CD14-positive monocyte (primary cell): Measurements from ENCODE around the gene UBE2H. TPM values are rescaled to one million over a fixed set of nuclear protein-coding genes. Genes with fewer than 3 reads are reported as not detected.

Experiments used
- DNase-seq, 3 donors: peaks; one replicate each; pipeline ENCODE4 v3.0.0-alpha.2; 2011 to 2022
- H2AFZ ChIP-seq: 2 replicates; pipeline ENCODE4 v1.6.0; 2012; ENCODE audit warnings: mild to moderate bottlenecking, low read depth, low read length, inconsistent platforms; ENCODE audit not compliant: insufficient read depth, poor library complexity, severe bottlenecking
- H3K27ac ChIP-seq, 2 donors: 1 replicate in 1 of 2; 2 replicates in 1 of 2; pipeline ENCODE4 v1.5.1; 2012 to 2013; ENCODE audit warnings: low read length in 2 of 2, control low read depth in 1 of 2, inconsistent platforms in 1 of 2, low read depth in 1 of 2, mild to moderate bottlenecking in 1 of 2
- H3K27me3 ChIP-seq, 2 donors: one replicate each; pipeline versions ENCODE4 v1.6.0 to v1.6.1; 2011 to 2013; ENCODE audit warnings: low read length in 2 of 2; ENCODE audit not compliant: control insufficient read depth in 2 of 2, insufficient read depth in 2 of 2
- H3K36me3 ChIP-seq, 2 donors: replicated peaks in 1 of 2; 1 replicate in 1 of 2; 2 replicates in 1 of 2; pipeline versions ENCODE4 v1.5.1 to v1.6.1; 2012 to 2013; ENCODE audit warnings: low read length in 2 of 2, control low read depth in 1 of 2, inconsistent platforms in 1 of 2, mild to moderate bottlenecking in 1 of 2; ENCODE audit not compliant: insufficient read depth in 2 of 2, control insufficient read depth in 1 of 2
- H3K4me1 ChIP-seq, 2 donors: 1 replicate in 1 of 2; 2 replicates in 1 of 2; pipeline versions ENCODE4 v1.5.1 to v1.6.1; 2012 to 2013; ENCODE audit warnings: low read length in 2 of 2, control low read depth in 1 of 2, inconsistent platforms in 1 of 2, mild to moderate bottlenecking in 1 of 2, moderate library complexity in 1 of 2; ENCODE audit not compliant: insufficient read depth in 2 of 2, control insufficient read depth in 1 of 2
- H3K4me2 ChIP-seq: replicated peaks from 2 replicates; pipeline ENCODE3; 2012; ENCODE audit warnings: low read length, moderate library complexity, mild to moderate bottlenecking; ENCODE audit not compliant: poor library complexity, severe bottlenecking; ENCODE audit errors: extremely low read depth
- H3K4me3 ChIP-seq, 3 experiments: fragments of 200-600 bp in 1 of 3; sonication (generic) in 1 of 3; replicated peaks in 1 of 3; 1 replicate in 2 of 3; 2 replicates in 1 of 3; pipeline ENCODE4 v1.5.1; 2011 to 2013; ENCODE audit warnings: low read length in 3 of 3, mild to moderate bottlenecking in 3 of 3, control low read depth in 2 of 3, low read depth in 2 of 3, inconsistent platforms in 1 of 3, moderate library complexity in 1 of 3
- H3K79me2 ChIP-seq: 2 replicates; pipeline ENCODE4 v1.6.0; 2012; ENCODE audit warnings: mild to moderate bottlenecking, control low read depth, inconsistent platforms, low read length, moderate library complexity; ENCODE audit not compliant: insufficient read depth
- H3K9ac ChIP-seq: 2 replicates; pipeline ENCODE4 v1.6.0; 2017; ENCODE audit warnings: low read length, mild to moderate bottlenecking; ENCODE audit not compliant: insufficient read depth, poor library complexity, severe bottlenecking
- H3K9me3 ChIP-seq, 2 donors: replicated peaks in 1 of 2; 1 replicate in 1 of 2; 2 replicates in 1 of 2; pipeline versions ENCODE4 v1.5.1 to v1.6.1; 2012 to 2013; ENCODE audit warnings: low read length in 2 of 2, control low read depth in 1 of 2; ENCODE audit not compliant: control insufficient read depth in 1 of 2, insufficient read depth in 1 of 2
- H4K20me1 ChIP-seq: 2 replicates; pipeline ENCODE4 v1.6.0; 2012; ENCODE audit warnings: mild to moderate bottlenecking, low read length, control low read depth, moderate library complexity; ENCODE audit not compliant: insufficient read depth
- H3K27ac Mint-ChIP-seq, 7 donors: one replicate each; pipeline ENCODE4 v1.8.0; 2020; ENCODE audit warnings: mild to moderate bottlenecking in 7 of 7, mixed read lengths in 7 of 7, moderate library complexity in 6 of 7, inconsistent platforms in 2 of 7
- H3K27me3 Mint-ChIP-seq, 3 donors: one replicate each; pipeline ENCODE4 v1.8.0; 2021 to 2022; ENCODE audit warnings: low read depth in 3 of 3, mild to moderate bottlenecking in 3 of 3, mixed read lengths in 3 of 3, moderate library complexity in 3 of 3, inconsistent platforms in 1 of 3
- H3K36me3 Mint-ChIP-seq, 2 donors: one replicate each; pipeline ENCODE4 v1.8.0; 2020; ENCODE audit warnings: mixed read lengths in 2 of 2, inconsistent platforms in 1 of 2, mild to moderate bottlenecking in 1 of 2
- H3K4me1 Mint-ChIP-seq: one replicate; pipeline ENCODE4 v1.8.0; 2020; ENCODE audit warnings: mild to moderate bottlenecking, mixed read lengths
- H3K4me3 Mint-ChIP-seq, 2 donors: one replicate each; pipeline ENCODE4 v1.8.0; 2020; ENCODE audit warnings: mild to moderate bottlenecking in 2 of 2, mixed read lengths in 2 of 2, moderate library complexity in 1 of 2
- H3K9me3 Mint-ChIP-seq, 7 donors: one replicate each; pipeline ENCODE4 v1.8.0; 2020 to 2022; ENCODE audit warnings: mixed read lengths in 7 of 7, mild to moderate bottlenecking in 6 of 7, moderate library complexity in 6 of 7, inconsistent platforms in 2 of 7
- WGBS: methylation state at CpG from one replicate; pipeline ENCODE4 v1.1.5; 2013; ENCODE audit warnings: missing lambda C conversion rate; ENCODE audit not compliant: insufficient coverage; 5-methylcytosine and 5-hydroxymethylcytosine counted together
- intact Hi-C, 2 donors: fragments of 100-400 bp; cut with micrococcal nuclease; formaldehyde crosslinking; loops; one replicate each; pipeline versions ENCODE4 v1.15.0 to v1.15.1; 2023
- polyA plus RNA-seq, 3 donors: library from polyadenylated mRNA; depleted of rRNA in 1 of 3; unstranded in 2 of 3; stranded (reverse) in 1 of 3; fragments of 300-500 nt in 2 of 3; fragments of >200 nt in 1 of 3; fragmentation: Illumina TruSeq in 2 of 3; gene quantifications; 1 replicate in 2 of 3; 2 replicates in 1 of 3; pipeline ENCODE4 v1.2.3, GENCODE V29; 2012 to 2021
- TF ChIP-seq, protein P1 (sequence below): fragments of 200-600 bp; IDR thresholded peaks from one replicate; pipeline ENCODE4 v1.8.0; 2022; ENCODE audit warnings: antibody characterized with exemption, mild to moderate bottlenecking

The UBE2H gene
- polyA plus RNA-seq, 3 donors: 12.6 to 26.0 (median 16.0) TPM

DNA sequence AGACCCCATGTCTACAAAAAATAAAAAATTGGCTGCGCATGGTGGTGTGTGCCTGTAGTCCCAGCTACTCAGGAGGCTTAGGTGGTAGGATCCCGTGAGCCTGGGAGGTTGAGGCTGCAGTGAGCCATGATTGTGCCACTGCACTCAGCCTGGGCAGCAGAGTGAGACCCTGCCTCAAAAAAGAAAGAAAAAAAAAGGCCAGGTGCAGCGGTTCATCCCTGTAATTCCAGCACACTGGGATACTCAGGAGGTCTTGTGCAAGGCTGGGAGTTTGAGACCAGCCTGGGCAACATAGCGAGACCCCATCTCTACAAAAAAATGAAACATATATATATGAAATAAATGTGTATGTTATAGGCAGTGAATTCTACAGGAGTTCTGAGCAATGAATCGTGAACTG lies 44.5 kb upstream of the UBE2H start:
- intact Hi-C loops: no loop called here
- no peaks in the 10 kb centered on the region for H3K36me3 Mint-ChIP-seq
- no peak overlapping the region for H3K4me3 ChIP-seq
- no peak overlapping the region for H3K27ac ChIP-seq
- H3K4me1 Mint-ChIP-seq: no peaks in the 10 kb centered on the region
- H3K4me3 Mint-ChIP-seq: no peak overlapping the region
- no peaks in the 10 kb centered on the region for H3K79me2 ChIP-seq
- no peaks in the 10 kb centered on the region for H3K4me1 ChIP-seq
- H3K27ac Mint-ChIP-seq: no peak overlapping the region
- 96% methylated on average over 3 of the region's 5 CpGs for WGBS
- H3K27me3 ChIP-seq: no peaks in the 10 kb centered on the region
- no peaks in the 10 kb centered on the region for H4K20me1 ChIP-seq
- TF ChIP-seq, protein P1, sequence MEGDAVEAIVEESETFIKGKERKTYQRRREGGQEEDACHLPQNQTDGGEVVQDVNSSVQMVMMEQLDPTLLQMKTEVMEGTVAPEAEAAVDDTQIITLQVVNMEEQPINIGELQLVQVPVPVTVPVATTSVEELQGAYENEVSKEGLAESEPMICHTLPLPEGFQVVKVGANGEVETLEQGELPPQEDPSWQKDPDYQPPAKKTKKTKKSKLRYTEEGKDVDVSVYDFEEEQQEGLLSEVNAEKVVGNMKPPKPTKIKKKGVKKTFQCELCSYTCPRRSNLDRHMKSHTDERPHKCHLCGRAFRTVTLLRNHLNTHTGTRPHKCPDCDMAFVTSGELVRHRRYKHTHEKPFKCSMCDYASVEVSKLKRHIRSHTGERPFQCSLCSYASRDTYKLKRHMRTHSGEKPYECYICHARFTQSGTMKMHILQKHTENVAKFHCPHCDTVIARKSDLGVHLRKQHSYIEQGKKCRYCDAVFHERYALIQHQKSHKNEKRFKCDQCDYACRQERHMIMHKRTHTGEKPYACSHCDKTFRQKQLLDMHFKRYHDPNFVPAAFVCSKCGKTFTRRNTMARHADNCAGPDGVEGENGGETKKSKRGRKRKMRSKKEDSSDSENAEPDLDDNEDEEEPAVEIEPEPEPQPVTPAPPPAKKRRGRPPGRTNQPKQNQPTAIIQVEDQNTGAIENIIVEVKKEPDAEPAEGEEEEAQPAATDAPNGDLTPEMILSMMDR: no peak
- H3K9ac ChIP-seq: no peak overlapping the region
- no peak for DNase-seq
- H3K4me2 ChIP-seq: no peak overlapping the region
- H2AFZ ChIP-seq: no peak overlapping the region
- H3K36me3 ChIP-seq: no peaks in the 10 kb centered on the region
- H3K9me3 ChIP-seq: no peaks in the 10 kb centered on the region
- H3K27me3 Mint-ChIP-seq: peaks cover under 1 to 6% (median 5%) of the 10 kb centered on the region in 3 donors
- H3K9me3 Mint-ChIP-seq: peaks cover 0 to 4% (median 0%) of the 10 kb centered on the region in 7 donors

DNA sequence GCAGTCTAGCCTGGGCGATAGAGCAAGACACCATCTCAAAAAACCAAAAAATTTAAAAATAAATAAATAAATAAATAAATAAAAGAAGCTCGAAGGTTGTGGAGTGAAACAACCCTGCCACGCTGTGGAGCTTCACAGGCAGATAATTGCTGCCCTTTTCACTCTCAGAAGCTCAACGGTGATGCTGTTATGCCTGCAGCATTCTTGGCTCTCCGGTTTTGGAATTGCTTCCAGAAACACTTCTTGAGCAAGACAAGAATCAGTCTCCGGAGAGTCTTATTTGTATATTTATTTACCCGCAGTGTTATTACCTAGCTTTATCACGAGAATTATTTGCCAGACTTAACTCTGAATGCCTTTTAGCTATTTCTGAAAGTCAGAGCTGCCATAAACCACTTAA lies 40.5 kb upstream of the UBE2H start:
- peaks cover 3 to 9% (median 4%) of the 10 kb centered on the region in 3 donors for H3K27me3 Mint-ChIP-seq

More for the DNA sequence above, 40.5 kb upstream of the UBE2H start:
- no peaks in the 10 kb centered on the region for H3K4me1 Mint-ChIP-seq
- Histone ChIP-seq H3K27me3 (no peaks in the 10 kb centered on the region), H3K4me2 (no peak overlapping the region), H3K79me2 (no peaks in the 10 kb centered on the region), H3K27ac (no peak overlapping the region), H2AFZ (no peak overlapping the region), H3K36me3 (no peaks in the 10 kb centered on the region), H4K20me1 (no peaks in the 10 kb centered on the region), H3K9ac (no peak overlapping the region), H3K9me3 (no peaks in the 10 kb centered on the region), H3K4me1 (no peaks in the 10 kb centered on the region), H3K4me3 (no peak overlapping the region)
- H3K36me3 Mint-ChIP-seq: no peaks in the 10 kb centered on the region
- 99% methylated on average over 6 of the region's 8 CpGs for WGBS
- TF ChIP-seq, protein P1: no peak
- no peak overlapping the region for H3K4me3 Mint-ChIP-seq
- intact Hi-C loops: no loop called here
- DNase-seq: no peak
- no peak overlapping the region for H3K27ac Mint-ChIP-seq
- H3K9me3 Mint-ChIP-seq: peaks cover 0 to 4% (median 0%) of the 10 kb centered on the region in 7 donors
